GM03348 (cell line): ENCODE results near the gene TGFBR3.

Experiments used
- DNase-seq: peaks from one replicate; pipeline ENCODE4 v3.0.0; 2012; ENCODE audit warnings: low spot score

The TGFBR3 gene

GRCh38 chr1:91885716-91886506 lies at the start of gene TGFBR3:
TGFBR3 (minus strand) TSS chr1:91886151; CDS start chr1:91861531, 24,620 bp downstream.
- DNase-seq: peak; percentile 97

GRCh38 chr1:91929250-91929649 lies 43.3 kb upstream of the TGFBR3 start:
- DNase-seq: peak; percentile 46

- no peak for DNase-seq
Observed at GRCh38 chr1:91928026-91928425, 42.1 kb upstream of the TGFBR3 start.

- no peak for DNase-seq
Observed at GRCh38 chr1:91925644-91926435, 39.9 kb upstream of the TGFBR3 start.

GRCh38 chr1:91924146-91924545 lies 38.2 kb upstream of the TGFBR3 start:
- DNase-seq: peak; percentile 76

GRCh38 chr1:91919962-91920361 lies 34.0 kb upstream of the TGFBR3 start:
- DNase-seq: no peak

- no peak for DNase-seq
Observed at GRCh38 chr1:91916811-91917460, 31.0 kb upstream of the TGFBR3 start.

GRCh38 chr1:91916046-91916445 lies 30.1 kb upstream of the TGFBR3 start:
- DNase-seq: no peak

- DNase-seq: no peak
Observed at GRCh38 chr1:91913018-91913417, 27.1 kb upstream of the TGFBR3 start.

- DNase-seq: no peak
Observed at GRCh38 chr1:91912266-91912665, 26.3 kb upstream of the TGFBR3 start.

GRCh38 chr1:91901231-91901630 lies 15.3 kb upstream of the TGFBR3 start:
- DNase-seq: no peak

GRCh38 chr1:91900562-91900961 lies 14.6 kb upstream of the TGFBR3 start:
- DNase-seq: peak; percentile 74

- no peak for DNase-seq
Observed at GRCh38 chr1:91897016-91897415, 11.1 kb upstream of the TGFBR3 start.

- no peak for DNase-seq
Observed at GRCh38 chr1:91895832-91896556, 10.0 kb upstream of the TGFBR3 start.

GRCh38 chr1:91894036-91894761 lies 8.2 kb upstream of the TGFBR3 start:
- peak; percentile 52 for DNase-seq

GRCh38 chr1:91891969-91892368 lies 6.0 kb upstream of the TGFBR3 start:
- DNase-seq: no peak

GRCh38 chr1:91891454-91891853 lies 5.5 kb upstream of the TGFBR3 start:
- peak; percentile 47 for DNase-seq

- DNase-seq: no peak
Observed at GRCh38 chr1:91889717-91890459, 3.9 kb upstream of the TGFBR3 start.

GRCh38 chr1:91885213-91885715 lies 687 bp downstream of the TGFBR3 start:
- peak; percentile 59 for DNase-seq

GRCh38 chr1:91884459-91885212 lies 1.3 kb downstream of the TGFBR3 start:
- peak; percentile 34 for DNase-seq
